ENCODE results near the gene SECISBP2L. TPM values are rescaled to one million over a fixed set of nuclear protein-coding genes. Genes with fewer than 3 reads are reported as not detected.

Gene SECISBP2L
- total RNA-seq, 2 experiments from 2014 or later, result 34.8 to 38.6 TPM

DNA sequence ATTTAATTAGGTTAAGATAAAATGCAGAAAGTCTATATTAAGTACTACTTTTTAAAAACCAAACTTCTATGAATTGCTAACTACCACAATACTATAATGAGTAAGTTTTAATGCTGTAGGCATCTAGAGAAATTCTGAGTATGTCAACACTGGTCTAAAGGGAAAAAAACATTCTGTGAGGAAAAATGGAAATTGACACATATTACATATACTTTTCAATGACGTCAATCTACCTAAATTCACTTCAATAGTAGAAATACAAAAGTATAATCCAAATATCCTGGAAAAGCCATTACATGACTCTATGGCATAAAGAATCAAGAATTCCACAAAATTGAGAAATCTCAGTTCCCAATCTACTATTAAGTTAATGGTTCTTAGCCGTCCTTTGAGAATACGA is 2.2 kb downstream of the SECISBP2L start:
- Mint-ChIP-seq H3K27me3 (no peaks in the 10 kb centered on the region), H3K27ac (no peak overlapping the region), H3K4me3 (peak overlapping the region; percentile 84), H3K36me3 (no peaks in the 10 kb centered on the region), H3K9me3 (no peaks in the 10 kb centered on the region), H3K4me1 (peaks cover 17% of the 10 kb centered on the region)
- POLR2A ChIA-PET, result interaction anchor here (0.6 kb wide), 1 partner anchor 182 kb away, joined by 3 read pairs; no protein-coding TSS in a partner anchor
- DNase-seq, result no peak
- no peak for ATAC-seq (ENCODE audit: low read depth)

DNA sequence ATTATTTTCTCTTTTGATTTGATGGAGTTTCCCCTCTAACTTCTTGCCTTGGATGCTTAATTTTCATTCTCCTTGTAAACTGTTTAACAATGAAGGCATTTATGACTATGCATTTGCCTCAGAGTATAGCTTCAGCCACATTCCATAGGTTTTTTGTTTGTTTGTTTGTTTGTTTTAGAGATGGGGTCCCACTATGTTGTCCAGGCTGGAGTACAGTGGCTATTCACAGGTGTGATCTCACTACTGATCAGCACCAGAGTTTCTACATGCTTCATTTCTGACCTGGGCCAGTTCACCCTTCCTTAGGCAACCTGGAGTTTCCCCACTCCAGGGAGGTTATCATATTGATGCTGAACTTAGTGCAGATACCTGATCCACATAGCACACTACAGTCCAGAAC is 4.1 kb downstream of the SECISBP2L start:
- Mint-ChIP-seq H3K9me3 (no peaks in the 10 kb centered on the region), H3K27me3 (no peaks in the 10 kb centered on the region), H3K36me3 (no peaks in the 10 kb centered on the region), H3K27ac (no peak overlapping the region), H3K4me1 (peaks cover 17% of the 10 kb centered on the region), H3K4me3 (no peak overlapping the region)
- ATAC-seq (ENCODE audit: low read depth), result no peak
- POLR2A ChIA-PET, result no interaction called here
- no peak for DNase-seq

DNA sequence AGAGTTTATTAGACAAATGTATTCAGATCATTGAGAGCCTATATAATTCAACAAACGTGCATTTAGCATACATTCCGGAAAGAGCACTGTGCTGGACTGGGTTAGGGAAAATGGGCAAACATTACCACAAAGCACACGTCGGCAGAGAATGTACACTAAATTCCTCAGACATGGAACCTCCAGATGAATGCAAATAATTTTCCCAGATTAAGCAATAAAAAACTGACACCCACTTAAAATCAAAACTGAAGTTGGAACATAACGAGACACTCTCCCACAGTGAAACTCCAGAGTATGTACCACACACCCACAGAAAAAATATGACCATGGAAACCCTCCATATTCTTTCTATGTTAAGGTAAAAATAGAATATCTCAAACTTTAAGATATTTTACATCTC is 4.8 kb downstream of the SECISBP2L start:
- POLR2A ChIA-PET, result no interaction called here
- H3K4me1 Mint-ChIP-seq, result peaks cover 13% of the 10 kb centered on the region
- ATAC-seq (ENCODE audit: low read depth), result no peak
- no peak overlapping the region for H3K4me3 Mint-ChIP-seq
- H3K27ac Mint-ChIP-seq, result no peak overlapping the region
- no peaks in the 10 kb centered on the region for H3K36me3 Mint-ChIP-seq
- H3K9me3 Mint-ChIP-seq, result no peaks in the 10 kb centered on the region
- no peaks in the 10 kb centered on the region for H3K27me3 Mint-ChIP-seq
- DNase-seq, result no peak

DNA sequence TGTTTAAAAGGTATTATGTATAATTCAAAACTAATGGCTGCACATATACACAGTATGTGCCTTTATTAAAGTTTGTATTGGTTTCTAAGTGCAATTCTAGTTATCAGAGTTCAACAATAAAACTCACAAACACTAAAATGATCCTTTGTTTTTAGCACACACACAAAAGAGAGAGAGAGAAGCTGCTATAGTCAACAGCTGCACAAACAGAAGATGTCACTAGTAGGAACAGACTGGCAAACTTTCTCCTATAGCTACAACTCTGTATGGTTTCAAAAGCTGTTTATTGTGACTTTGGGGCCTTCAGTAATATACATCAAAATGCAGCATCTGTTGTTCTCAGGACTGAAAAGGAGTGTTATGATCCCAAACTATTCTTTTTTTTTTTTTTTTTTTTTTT is 6.1 kb downstream of the SECISBP2L start:
- POLR2A ChIA-PET, result no interaction called here
- ATAC-seq (ENCODE audit: low read depth), result no peak
- peaks cover 9% of the 10 kb centered on the region for H3K36me3 Mint-ChIP-seq
- DNase-seq, result no peak
- H3K4me1 Mint-ChIP-seq, result peaks cover 11% of the 10 kb centered on the region
- H3K9me3 Mint-ChIP-seq, result no peaks in the 10 kb centered on the region
- H3K27ac Mint-ChIP-seq, result no peak overlapping the region
- H3K4me3 Mint-ChIP-seq, result no peak overlapping the region
- H3K27me3 Mint-ChIP-seq, result no peaks in the 10 kb centered on the region

DNA sequence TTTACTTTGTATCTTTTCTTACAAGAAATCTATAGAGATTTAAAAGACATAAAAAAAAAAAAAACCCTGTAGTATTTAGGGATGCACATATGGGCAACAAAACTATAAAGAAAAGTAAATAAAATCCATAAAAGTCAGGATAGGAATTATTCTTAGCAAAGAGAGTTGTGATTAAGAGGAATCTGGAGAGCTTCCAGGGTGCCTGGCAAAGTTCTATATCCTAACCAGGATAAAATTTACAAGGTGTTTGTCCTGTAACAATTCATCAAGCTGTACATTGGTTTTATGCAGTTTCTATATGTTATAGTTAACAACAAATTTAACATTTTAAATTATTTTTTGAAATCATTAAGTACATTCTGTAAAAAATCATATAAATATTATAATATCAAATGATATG is 7.9 kb downstream of the SECISBP2L start:
- DNase-seq, result no peak
- peaks cover 9% of the 10 kb centered on the region for H3K36me3 Mint-ChIP-seq
- no peaks in the 10 kb centered on the region for H3K27me3 Mint-ChIP-seq
- no peak overlapping the region for H3K4me3 Mint-ChIP-seq
- peaks cover 6% of the 10 kb centered on the region for H3K4me1 Mint-ChIP-seq
- no peak overlapping the region for H3K27ac Mint-ChIP-seq
- ATAC-seq (ENCODE audit: low read depth), result no peak
- POLR2A ChIA-PET, result no interaction called here
- H3K9me3 Mint-ChIP-seq, result no peaks in the 10 kb centered on the region

DNA sequence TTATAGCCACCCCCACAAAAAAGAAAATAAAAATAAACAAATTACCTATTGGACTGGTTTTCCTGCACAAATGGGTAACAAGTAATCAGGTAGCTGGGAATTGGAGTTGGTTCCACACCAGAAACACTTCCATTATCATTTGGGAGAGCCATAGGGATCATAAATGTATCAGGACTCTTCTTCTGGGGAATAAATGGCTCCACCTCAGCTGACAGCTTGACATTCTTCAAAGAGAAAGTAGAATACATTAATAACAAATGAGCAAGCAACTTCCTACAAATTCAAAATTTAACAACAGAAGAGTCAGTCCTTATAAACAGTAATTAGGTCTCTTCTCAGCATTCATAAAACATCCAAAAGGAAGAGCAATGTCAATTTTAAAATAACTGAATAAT is 8.7 kb downstream of the SECISBP2L start:
- no peak for ATAC-seq (ENCODE audit: low read depth)
- H3K4me1 Mint-ChIP-seq, result peaks cover 6% of the 10 kb centered on the region
- no peaks in the 10 kb centered on the region for H3K9me3 Mint-ChIP-seq
- POLR2A ChIA-PET, result no interaction called here
- H3K4me3 Mint-ChIP-seq, result no peak overlapping the region
- no peaks in the 10 kb centered on the region for H3K27me3 Mint-ChIP-seq
- no peak overlapping the region for H3K27ac Mint-ChIP-seq
- DNase-seq, result no peak
- H3K36me3 Mint-ChIP-seq, result peaks cover 9% of the 10 kb centered on the region

DNA sequence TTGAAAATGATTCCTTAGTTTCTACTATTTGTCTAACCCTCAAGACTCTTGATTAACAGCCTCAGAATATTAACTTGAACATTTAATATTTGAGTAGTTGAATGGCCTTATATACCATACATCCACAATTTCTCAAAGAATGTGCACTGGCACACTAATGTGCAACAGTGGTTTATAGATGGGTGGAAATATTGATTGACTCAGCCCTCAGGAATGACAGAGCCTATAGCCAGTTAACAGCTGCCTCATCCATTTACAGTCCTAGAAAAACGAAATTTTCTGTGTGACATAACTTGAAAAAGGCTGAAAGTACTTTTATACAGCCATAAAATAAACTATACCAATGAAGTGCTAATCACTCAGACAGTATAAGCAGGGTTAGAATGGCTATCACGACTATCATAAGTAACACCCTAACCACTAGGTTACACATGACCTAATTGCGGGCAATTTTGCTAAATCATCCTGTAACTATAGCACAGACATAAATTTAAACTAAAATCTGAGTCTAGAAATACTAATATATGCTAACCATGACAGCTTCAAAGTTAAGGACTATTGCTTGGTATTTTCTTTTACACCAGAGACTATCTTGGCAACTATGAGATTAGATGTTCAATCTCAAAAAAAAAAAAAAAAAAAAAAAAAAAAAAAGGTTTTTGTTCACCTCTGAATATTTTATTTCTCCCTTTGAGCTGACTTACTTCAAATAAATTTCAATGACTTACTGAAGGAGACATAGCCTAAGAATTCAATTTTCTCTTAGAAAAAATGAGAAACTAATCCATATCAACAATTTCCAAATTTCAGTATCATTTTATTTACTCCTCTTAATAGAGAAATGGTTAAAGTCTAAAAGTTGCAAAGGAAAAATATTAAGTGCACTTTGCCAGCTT is 9.3 kb downstream of the SECISBP2L start:
- H3K4me1 Mint-ChIP-seq, result peaks cover 4% of the 10 kb centered on the region
- no peaks in the 10 kb centered on the region for H3K27me3 Mint-ChIP-seq
- POLR2A ChIA-PET, result no interaction called here
- no peak overlapping the region for H3K4me3 Mint-ChIP-seq
- DNase-seq, result no peak
- peaks cover 9% of the 10 kb centered on the region for H3K36me3 Mint-ChIP-seq
- no peaks in the 10 kb centered on the region for H3K9me3 Mint-ChIP-seq
- no peak for ATAC-seq (ENCODE audit: low read depth)
- H3K27ac Mint-ChIP-seq, result no peak overlapping the region

DNA sequence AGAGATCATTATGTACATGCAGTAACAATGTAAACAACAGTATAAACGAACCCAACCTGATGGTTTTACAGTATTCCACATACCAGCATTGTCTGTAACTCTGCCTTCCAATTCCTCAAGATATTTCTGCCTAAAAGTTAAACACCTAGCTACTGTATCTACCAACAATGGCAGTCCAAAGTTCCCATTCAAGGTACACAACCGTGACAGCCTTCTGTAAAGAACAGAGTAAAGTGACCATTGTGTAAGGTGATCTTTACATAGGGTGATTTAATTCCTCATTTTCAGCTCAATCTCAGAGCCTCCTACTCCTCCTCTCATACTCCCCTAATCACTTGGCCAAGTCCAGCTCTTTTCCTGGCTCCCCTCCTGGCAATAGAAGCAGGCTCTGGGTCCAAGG is 10.4 kb downstream of the SECISBP2L start:
- no peaks in the 10 kb centered on the region for H3K4me1 Mint-ChIP-seq
- POLR2A ChIA-PET, result no interaction called here

DNA sequence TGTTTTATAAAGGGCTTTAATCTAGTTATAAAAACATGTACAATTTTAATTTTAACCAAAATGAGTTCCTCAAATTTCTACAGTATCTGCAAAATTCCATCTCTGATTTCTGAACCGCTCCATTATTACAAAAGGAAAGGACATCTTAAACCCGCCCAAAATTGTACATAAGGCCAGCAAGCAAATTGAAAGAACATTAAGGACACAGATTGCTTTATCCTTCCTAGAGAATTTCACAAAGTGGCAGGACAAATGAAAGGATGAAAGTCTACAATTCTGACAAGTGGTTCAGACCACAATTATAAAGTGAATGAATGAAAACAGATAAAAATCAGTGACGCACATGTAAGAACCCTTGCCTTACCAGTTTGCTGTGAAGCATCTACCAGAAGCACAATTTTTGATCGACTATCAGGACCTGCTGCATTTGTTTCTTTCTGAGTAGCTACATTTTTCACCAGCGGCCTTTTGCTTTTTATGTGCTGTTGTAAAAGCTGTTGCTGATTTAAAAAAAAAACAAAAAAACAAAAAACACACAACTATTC is 13.6 kb downstream of the SECISBP2L start:
- POLR2A ChIA-PET, result no interaction called here
- Mint-ChIP-seq H3K36me3 (peaks cover 21% of the 10 kb centered on the region), H3K27me3 (no peaks in the 10 kb centered on the region), H3K27ac (no peak overlapping the region), H3K4me1 (no peaks in the 10 kb centered on the region), H3K9me3 (no peaks in the 10 kb centered on the region), H3K4me3 (no peak overlapping the region)
- ATAC-seq (ENCODE audit: low read depth), result no peak
- DNase-seq, result no peak

More for the DNA sequence above, 10.4 kb downstream of the SECISBP2L start:
- no peaks in the 10 kb centered on the region for H3K9me3 Mint-ChIP-seq
- no peak overlapping the region for H3K27ac Mint-ChIP-seq
- no peak for ATAC-seq (ENCODE audit: low read depth)
- DNase-seq, result no peak
- no peak overlapping the region for H3K4me3 Mint-ChIP-seq
- no peaks in the 10 kb centered on the region for H3K27me3 Mint-ChIP-seq
- H3K36me3 Mint-ChIP-seq, result peaks cover 9% of the 10 kb centered on the region

DNA sequence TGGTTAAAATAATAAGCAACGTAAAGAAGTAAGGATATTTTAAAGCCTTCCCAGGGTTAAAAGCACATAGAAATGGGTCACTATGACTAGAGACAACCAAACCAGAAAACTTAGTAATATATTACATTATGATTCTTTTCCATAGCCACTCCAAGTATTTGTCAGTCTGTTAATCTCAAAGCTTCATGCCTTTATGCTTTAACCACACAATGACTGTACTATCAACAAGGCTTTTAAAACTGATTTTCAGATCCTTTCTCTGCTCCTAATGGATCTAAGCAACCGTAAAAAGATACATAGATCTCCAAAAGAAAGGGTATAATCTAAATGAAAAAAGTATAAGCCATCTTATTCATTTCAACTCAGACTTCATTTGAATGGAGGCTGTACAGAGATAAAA is 14.4 kb downstream of the SECISBP2L start:
- no peaks in the 10 kb centered on the region for H3K9me3 Mint-ChIP-seq
- ATAC-seq (ENCODE audit: low read depth) (no peak), DNase-seq (no peak)
- H3K27me3 Mint-ChIP-seq, result no peaks in the 10 kb centered on the region
- H3K4me3 Mint-ChIP-seq, result no peak overlapping the region
- POLR2A ChIA-PET, result no interaction called here
- H3K27ac Mint-ChIP-seq, result no peak overlapping the region
- peaks cover 23% of the 10 kb centered on the region for H3K36me3 Mint-ChIP-seq
- H3K4me1 Mint-ChIP-seq, result no peaks in the 10 kb centered on the region

DNA sequence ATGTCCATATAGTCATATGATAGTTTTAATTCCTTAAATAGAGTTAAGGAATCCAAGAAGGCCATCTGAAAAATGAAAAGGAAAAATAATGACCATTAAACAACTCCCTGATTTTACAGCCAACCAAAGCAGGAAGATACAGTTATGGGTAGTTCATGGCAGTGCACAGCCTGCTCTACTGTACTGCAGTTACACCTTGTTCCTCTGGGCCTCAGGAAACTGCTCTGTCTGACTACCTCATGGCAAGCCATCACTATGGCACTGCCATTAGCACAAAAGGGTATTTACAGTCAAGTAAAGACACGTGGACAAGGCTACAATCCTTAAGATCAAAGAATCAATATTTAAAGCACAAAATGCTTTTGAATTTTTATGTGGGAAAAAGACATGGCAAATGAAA is 19.5 kb downstream of the SECISBP2L start:
- no peak for DNase-seq
- H3K9me3 Mint-ChIP-seq, result no peaks in the 10 kb centered on the region
- POLR2A ChIA-PET, result no interaction called here
- ATAC-seq (ENCODE audit: low read depth), result no peak
- H3K4me3 Mint-ChIP-seq, result no peak overlapping the region
- H3K36me3 Mint-ChIP-seq, result peaks cover 30% of the 10 kb centered on the region
- H3K27me3 Mint-ChIP-seq, result no peaks in the 10 kb centered on the region
- H3K27ac Mint-ChIP-seq, result no peak overlapping the region
- no peaks in the 10 kb centered on the region for H3K4me1 Mint-ChIP-seq

DNA sequence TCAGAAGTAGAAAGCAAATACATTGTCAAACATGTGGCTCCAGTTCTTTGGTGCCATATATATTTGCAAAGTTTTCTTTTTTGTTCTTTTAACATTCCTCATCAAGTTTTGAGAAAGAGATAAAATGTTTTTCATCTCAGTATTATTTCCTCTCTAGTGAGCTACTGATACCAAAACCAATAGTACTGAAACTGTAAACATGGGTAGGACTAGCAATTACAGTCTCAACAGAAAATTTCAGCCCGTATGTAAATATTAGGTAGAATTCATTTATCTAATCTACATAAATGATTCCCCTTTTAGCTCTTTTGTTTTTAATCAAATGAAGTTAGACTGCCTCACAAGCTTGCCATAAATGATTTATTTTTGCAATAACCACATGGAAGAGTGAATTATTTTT is 21.4 kb downstream of the SECISBP2L start:
- H3K9me3 Mint-ChIP-seq, result no peaks in the 10 kb centered on the region
- H3K27ac Mint-ChIP-seq, result no peak overlapping the region
- no peak for DNase-seq
- POLR2A ChIA-PET, result no interaction called here
- H3K27me3 Mint-ChIP-seq, result no peaks in the 10 kb centered on the region
- peaks cover 36% of the 10 kb centered on the region for H3K36me3 Mint-ChIP-seq
- no peak for ATAC-seq (ENCODE audit: low read depth)
- H3K4me3 Mint-ChIP-seq, result no peak overlapping the region
- no peaks in the 10 kb centered on the region for H3K4me1 Mint-ChIP-seq

DNA sequence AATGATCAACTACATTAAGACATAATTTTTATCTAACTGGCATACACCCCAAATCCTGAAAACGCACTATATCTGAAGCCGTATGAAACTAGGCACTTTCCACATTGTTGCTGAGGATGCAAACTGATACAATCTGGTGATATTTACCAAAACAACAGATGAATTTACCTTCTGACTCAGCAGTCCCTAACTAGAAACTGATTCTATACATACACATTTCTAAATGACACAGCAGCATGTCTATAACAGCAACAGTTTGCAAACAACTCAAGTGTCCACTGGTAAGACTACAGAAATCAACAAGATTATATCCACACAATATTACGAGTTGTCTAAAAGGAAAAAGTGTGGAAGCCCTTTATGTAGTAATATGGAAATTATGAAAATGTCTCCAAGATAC is 22.9 kb downstream of the SECISBP2L start:
- ATAC-seq (ENCODE audit: low read depth), result no peak
- no peak overlapping the region for H3K27ac Mint-ChIP-seq
- POLR2A ChIA-PET, result no interaction called here
- DNase-seq, result no peak
- H3K4me3 Mint-ChIP-seq, result no peak overlapping the region
- H3K36me3 Mint-ChIP-seq, result peaks cover 30% of the 10 kb centered on the region
- H3K9me3 Mint-ChIP-seq, result no peaks in the 10 kb centered on the region
- no peaks in the 10 kb centered on the region for H3K4me1 Mint-ChIP-seq
- H3K27me3 Mint-ChIP-seq, result no peaks in the 10 kb centered on the region

DNA sequence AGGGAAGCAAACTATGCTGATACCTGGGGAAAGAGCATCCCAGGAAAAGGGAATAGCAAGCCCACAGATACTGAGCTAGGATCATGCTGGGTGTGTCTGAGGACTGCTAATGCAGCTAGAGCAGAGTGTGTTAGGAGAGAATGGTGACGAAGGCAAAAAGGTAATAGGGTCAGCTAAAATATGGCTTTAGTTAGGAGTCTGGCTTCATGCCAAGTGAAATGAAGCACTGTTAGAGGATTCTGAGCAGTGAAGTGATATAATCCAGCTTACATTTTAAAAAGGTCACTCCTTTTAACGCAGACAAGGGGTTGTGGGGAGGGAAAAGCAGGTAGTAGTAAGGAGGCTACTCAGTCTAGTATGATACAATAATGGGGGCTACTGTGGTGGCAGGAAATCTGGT is 30.4 kb downstream of the SECISBP2L start:
- ATAC-seq (ENCODE audit: low read depth), result no peak
- DNase-seq, result no peak
- H3K4me1 Mint-ChIP-seq, result peaks cover 2% of the 10 kb centered on the region
- H3K27ac Mint-ChIP-seq, result no peak overlapping the region
- no peaks in the 10 kb centered on the region for H3K9me3 Mint-ChIP-seq
- POLR2A ChIA-PET, result no interaction called here
- H3K4me3 Mint-ChIP-seq, result no peak overlapping the region
- H3K27me3 Mint-ChIP-seq, result no peaks in the 10 kb centered on the region
- peaks cover 25% of the 10 kb centered on the region for H3K36me3 Mint-ChIP-seq
